Renal pelvis (tissue), 4 donors: ENCODE results near the gene SNX30. TPM values are rescaled to one million over a fixed set of nuclear protein-coding genes. Genes with fewer than 3 reads are reported as not detected.

Source experiments
- DNase-seq: peaks from one replicate; pipeline ENCODE4 v3.0.0-alpha.2; 2013
- polyA plus RNA-seq, 3 donors: library from polyadenylated mRNA; unstranded; fragments of 120-200 nt; gene quantifications; one replicate each; pipeline ENCODE4 v1.2.1, GENCODE V29; 2013; ENCODE audit not compliant: insufficient read length in 3 of 3

Gene SNX30
- polyA plus RNA-seq, 3 donors: 17.7 to 22.3 (median 22.2) TPM

- no peak for DNase-seq
Measured at GRCh38 chr9:112747094-112747493, 3.5 kb upstream of the SNX30 start.

GRCh38 chr9:112750764-112751055, 150 bp downstream of the SNX30 start:
- DNase-seq: no peak

DNA sequence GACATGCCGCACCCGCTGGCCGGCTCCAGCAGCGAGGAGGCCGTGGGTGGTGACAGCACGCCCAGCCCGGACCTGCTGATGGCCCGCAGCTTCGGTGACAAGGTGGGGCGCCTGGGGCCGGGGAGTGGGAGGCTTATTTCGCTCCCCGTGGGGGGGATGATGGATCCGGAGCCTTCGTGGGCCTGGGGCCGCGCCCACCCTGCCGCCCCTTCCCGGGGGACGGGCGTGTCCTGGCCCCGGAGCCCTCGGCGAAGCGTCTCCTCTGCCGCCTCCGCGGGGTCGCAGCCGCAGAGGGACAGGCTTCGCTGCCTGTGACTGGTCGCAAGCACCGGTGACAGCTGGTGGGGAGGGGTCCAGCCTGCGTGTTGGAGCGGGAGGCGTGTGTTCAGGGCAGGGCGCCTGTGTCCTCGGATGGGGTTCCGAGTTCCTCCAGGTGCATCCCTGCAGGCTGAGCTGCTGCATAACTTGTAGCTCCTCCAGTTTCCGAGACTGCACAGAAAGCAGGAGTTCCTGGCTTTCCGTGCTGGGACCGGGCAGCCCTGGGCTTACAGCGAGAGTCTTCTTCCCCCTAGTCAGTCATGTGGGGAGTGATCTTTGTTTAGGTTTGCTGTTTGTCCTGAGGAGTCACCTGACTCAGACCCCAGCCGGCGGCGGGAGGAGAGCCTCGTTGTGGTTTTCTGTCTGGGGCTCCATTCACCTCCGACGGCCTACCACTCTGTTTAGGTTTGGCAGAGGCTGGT, 666 bp downstream of the SNX30 start:
- DNase-seq: no peak

DNA sequence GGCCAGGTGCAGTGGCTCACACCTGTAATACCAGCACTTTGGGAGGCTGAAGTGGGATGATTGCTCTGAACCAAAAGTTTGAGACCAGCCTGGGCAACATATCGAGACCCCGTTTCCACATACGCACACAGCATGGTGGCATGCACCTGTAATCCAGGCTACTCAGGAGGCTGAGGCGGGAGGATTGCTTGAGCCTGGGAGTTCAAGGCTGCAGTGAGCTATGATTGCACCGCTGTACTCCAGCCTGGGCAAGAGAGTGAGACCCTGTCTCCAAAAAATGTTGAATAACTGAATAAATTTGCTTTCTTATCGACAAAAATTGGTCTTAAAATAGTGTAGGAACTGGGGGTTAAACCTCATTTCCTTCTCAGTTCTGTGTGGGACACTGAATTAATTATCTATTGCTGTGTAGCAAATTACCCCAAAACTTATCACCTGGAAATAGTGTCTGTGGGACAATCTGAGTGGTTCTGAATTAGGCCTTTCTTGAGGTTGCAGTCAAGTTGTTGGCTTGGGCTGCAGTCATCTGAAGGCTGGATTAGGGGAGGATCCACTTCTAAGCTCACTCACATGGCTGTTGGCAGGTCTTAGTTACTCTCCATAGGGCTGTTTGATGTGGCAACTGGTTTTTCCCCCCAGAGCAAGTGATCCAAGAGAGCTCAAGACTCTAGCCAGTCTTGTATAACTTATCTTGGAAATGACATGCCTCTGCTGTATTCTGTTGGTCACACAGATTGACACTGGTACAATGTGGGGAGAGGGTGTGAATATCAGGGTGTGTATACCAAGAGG, 2.0 kb downstream of the SNX30 start:
- no peak for DNase-seq

- DNase-seq: no peak
Measured at GRCh38 chr9:112753725-112754124, 3.2 kb downstream of the SNX30 start.

DNA sequence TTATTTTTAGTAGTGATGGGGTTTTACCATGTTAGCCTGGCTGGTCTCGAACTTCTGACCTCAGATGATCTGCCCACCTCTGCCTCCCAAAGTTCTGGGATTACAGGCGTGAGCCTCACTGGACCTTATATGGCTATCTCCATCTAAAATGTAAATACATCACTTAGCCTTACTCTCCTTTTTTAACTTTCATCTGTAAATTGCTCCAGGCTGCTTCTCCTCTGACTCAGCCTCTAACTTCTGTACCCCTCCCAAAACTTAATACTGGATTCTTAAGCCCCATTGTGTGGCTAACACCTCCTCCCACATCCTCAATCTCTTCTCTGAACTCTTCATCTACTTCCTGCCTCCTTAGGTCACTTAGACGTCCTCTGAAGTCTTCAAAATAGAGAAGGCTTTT, 4.0 kb downstream of the SNX30 start:
- no peak for DNase-seq

- DNase-seq: no peak
Measured at GRCh38 chr9:112755016-112755427, 4.5 kb downstream of the SNX30 start.

- DNase-seq: no peak
Measured at GRCh38 chr9:112755675-112756074, 5.1 kb downstream of the SNX30 start.

DNA sequence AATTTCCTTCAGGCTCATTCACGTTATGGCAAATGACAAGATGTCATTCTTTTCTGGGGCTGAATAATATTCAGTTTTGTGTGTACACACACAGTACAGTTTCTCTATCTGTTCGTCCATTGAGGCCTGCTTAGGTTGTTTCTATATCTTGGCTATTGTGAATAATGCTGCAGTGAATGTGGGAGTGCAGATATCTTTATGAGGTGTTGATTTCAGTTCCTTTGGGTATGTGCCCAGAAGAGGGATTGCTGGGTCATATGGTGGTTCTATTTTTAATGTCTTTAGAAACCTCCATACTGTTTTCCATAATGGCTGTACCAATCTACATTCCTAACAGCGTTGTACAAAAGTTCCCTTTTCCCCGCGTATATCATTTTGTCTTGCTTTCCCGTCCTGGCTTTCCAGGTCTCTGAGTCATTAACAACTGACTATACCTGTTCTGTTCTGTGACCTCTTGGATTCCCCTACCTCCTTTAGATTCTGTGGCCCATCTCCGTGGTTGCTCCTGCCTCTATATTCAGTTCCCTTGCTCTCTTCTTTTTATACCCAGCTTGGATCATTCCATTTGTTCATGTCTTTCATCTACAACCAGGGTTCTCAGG, 6.8 kb downstream of the SNX30 start:
- no peak for DNase-seq

GRCh38 chr9:112757940-112758339, 7.4 kb downstream of the SNX30 start:
- no peak for DNase-seq

- DNase-seq: no peak
Measured at GRCh38 chr9:112760821-112761220, 10.3 kb downstream of the SNX30 start.

- no peak for DNase-seq
Measured at GRCh38 chr9:112761912-112762655, 11.5 kb downstream of the SNX30 start.

- DNase-seq: no peak
Measured at GRCh38 chr9:112762726-112763518, 12.4 kb downstream of the SNX30 start.

DNA sequence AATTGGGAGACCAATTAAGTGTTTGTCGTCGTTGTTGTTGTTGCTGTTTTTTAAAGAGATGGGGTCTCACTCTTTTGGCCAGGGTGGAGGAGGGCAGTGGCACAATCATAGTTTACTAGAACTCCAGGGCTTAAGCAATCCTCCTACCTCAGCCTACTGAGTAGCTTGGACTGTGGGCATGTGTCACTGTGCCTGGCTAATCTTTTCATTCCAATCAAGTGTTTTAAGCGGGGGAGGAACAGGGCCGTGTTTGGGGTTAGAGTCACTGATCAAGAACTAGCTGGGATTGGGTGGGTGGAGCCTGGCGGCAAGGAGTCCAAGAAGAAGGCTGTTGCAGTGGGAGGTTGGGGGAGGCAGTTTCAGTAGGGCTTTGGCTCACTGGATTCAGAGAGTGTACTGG, 13.8 kb downstream of the SNX30 start:
- no peak for DNase-seq

DNA sequence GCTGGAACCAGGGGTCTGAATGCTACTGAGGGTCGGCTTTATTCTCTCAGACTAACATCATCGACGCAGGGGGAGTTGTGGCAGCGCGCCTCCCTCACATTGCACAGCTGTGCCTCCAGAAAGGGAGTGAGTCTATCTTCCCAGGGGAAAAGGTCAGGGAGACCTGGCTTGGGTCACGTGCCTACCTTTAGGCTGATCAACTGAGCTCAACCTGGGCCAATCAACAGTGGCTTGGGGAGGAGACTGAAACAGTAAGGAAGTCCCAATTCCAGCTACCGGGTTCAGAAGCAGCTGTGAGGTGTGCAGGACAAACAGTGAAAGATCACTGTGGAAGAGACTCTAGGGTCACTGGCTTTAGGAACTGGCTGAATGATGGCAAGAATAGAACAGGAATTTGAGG, 14.3 kb downstream of the SNX30 start:
- DNase-seq: no peak

DNA sequence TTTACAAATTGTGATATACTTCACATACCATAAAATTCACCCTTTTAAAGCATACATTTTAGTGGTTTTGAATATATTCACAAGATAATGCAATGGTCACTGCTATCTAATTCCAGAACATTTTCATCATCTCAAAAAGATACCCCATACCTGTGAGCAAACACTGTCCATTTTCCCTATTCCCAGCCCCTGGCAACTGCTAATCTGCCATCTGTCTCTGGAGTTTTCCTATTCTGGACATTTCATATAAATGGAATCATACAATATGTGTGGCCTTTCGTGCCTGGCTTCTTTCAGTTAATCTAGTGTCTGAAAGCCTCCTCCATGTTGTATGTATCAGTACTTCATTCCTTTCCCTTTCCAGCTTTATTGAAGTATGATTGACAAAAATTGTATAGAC, 14.7 kb downstream of the SNX30 start:
- no peak for DNase-seq

- DNase-seq: no peak
Measured at GRCh38 chr9:112771359-112772214, 21.0 kb downstream of the SNX30 start.

GRCh38 chr9:112772215-112772509, 21.6 kb downstream of the SNX30 start:
- DNase-seq: no peak

DNA sequence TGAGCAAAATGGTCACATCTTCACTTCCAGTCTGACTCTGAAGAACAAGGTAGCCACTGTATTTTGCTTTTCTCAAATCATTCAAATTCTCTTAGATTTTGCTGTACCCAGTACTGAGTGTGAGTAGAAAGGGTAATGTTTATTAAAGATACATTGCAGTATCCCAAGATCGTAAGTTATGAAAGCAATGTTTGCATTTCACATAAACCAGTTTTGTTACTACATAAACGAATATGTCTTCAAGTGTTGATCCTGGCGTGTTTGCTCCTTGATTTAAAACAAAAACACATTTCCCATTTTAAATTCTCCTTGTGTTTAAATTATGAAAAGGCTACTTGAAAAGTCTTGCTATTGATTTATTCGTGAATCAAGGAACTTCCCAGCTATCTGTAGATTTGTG, 22.0 kb downstream of the SNX30 start:
- no peak for DNase-seq

- no peak for DNase-seq
Measured at GRCh38 chr9:112774006-112774996, 23.7 kb downstream of the SNX30 start.
